ENCODE measurements around the gene CPN2.

The CPN2 gene

DNA sequence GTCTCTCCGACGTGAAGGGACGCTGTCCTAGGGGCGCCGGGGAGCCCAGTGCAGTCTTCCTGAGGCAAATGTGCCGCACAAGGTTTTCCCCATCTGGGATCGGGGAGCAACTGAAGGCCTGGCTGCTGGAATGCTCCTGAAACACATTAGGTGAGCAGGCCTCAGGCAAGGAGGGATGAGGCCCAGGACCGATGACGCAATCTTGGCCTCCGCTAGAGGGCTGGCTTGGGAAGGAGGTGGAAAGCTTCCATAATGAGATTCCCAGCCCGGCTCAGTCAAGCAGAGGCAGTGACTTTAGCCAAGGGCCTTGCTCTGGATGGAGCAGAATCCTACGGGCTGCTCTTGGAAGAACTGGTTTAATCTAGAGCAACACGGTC lies 50.8 kb downstream of the CPN2 start:
- DNase-seq (ENCODE audit: extremely low read depth in 1 of 2, low read depth in 1 of 2), result no peak

GRCh38 chr3:194298331-194299227 lies 52.5 kb downstream of the CPN2 start:
- DNase-seq (ENCODE audit: extremely low read depth in 1 of 2, low read depth in 1 of 2), result no peak

DNA sequence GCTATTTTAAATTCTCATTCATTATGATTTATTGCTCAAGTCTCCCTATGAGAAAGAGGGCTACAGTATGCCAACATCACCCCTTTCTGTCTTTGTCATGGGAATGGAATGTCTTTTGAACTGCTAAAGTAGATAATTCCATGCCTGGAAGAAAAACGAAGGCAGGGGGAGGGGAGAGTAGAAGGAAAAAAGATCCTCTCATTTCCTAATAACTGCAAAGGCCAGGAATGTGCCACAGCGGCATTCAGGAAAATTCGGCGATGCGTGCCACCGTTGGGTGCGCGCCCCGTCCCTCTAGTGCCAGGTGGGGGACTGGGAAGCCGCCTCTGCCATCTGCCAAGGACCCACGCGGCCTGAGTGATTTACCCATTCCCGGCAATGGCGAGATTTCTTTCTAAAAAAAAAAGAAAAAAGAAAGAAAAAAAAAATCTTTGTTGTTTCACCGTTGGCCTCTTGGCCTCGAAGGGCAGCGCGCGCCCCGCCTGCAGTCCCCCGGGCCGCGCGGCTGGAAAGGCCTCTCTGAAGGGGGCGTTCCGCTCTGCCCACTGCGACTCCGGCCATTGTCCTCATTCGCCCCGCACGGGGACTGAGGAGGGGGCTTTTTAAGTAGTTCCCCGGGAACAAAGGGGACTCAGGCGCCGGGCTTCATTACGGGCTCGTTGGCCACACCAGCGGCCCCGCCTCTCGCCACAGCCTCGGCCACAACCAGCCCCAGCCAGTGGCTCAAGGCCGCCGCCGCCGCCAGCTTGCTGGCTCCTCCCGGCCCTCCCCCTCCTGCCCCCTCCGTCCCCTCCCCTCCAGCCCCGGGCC lies 54.5 kb downstream of the CPN2 start:
- DNase-seq (ENCODE audit: extremely low read depth in 1 of 2, low read depth in 1 of 2), result no peak

GRCh38 chr3:194294895-194295214 lies 56.3 kb downstream of the CPN2 start:
- DNase-seq (ENCODE audit: extremely low read depth in 1 of 2, low read depth in 1 of 2), result no peak

GRCh38 chr3:194294199-194294894 lies 56.8 kb downstream of the CPN2 start:
- DNase-seq (ENCODE audit: extremely low read depth in 1 of 2, low read depth in 1 of 2), result no peak

DNA sequence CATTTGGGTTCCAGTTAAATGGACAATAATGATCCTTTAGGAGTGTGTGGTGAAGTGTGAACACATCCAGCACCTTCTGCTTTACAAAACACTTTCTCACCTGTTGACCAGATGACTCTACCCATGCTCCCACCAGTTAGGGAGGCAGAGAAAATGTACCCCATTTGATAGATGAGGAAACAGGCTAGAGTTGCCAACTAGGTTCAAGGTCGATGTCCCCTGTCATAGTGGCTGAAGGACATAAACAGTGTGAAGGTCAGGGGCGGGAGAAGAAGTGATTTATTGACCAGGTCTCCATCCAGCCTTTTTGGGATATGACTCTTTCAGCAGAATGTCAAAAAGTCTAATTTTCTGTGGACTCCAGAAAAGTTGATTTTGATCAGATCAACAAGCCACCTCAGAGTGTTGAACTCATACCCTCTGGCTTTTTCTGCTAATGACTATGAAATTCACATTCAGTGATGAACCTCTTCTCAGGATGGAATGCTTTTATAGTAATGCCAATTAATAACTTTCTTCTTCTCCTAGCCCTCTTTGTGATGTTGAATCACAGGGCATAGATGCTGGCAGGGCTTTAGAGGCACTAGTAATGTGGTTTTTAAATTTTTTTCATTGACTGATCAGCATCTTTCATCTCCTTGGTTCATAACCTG lies 57.5 kb downstream of the CPN2 start:
- DNase-seq (ENCODE audit: extremely low read depth in 1 of 2, low read depth in 1 of 2), result no peak

DNA sequence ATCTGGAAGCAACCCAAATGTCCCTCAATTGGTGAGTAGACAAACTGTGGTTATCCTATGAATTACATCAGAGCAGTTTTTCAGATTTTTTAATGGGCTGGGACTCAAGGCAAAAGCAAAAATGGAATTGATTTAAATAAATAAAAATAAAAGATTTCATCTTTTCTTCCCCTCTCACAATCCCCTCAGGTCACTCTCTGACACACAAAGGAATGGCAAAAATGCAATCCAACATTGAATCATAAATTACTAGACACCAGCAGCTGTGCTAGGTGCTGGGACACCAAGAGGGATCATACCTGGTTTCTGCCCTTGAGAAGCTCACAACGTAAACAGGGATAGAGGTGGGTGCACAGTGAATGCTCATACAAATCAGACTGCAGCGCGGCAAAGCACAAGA lies 58.8 kb downstream of the CPN2 start:
- no peak for DNase-seq (ENCODE audit: extremely low read depth in 1 of 2, low read depth in 1 of 2)
